Stimulated activated CD8-positive, alpha-beta memory T cell treated with anti-CD3 and anti-CD28 coated beads, Interleukin-4, amount 100 ng/mL, for 24 hours (primary cell): ENCODE results near the gene SLC43A3.
"Not testable (repeated sequence)": the region's sequence is repeated elsewhere in the genome, so short reads cannot be mapped to it uniquely, and the experiment has no call there.

Source experiments
- DNase-seq: peaks from one replicate; pipeline ENCODE4 v3.0.0-alpha.2; 2020; ENCODE audit warnings: low read depth

SLC43A3 gene

GRCh38 chr11:57459164-57460021 is 32.5 kb upstream of the SLC43A3 start:
- no peak for DNase-seq

- DNase-seq: peak; percentile 35
These were observed 31.7 kb upstream of the SLC43A3 start for GRCh38 chr11:57458410-57459163.

GRCh38 chr11:57458060-57458409 is 31.1 kb upstream of the SLC43A3 start:
- DNase-seq: no peak

DNA sequence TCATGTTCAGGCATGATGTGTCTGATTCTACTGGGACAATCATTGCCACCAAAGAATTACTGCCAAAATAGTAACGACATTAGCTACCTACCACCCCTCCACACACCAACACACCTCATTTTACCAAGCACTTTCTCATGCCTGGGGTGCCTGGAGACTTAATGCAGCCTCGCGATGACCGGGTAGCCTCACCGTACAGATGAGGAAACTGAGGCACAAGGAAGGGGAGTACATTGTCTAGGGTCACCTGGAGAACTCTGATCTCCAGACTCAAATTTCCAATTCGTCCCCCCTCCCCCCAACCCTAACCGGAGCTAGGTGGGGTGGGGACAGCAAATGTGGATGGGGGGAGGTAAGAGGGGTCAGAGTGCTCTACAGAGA is 30.7 kb upstream of the SLC43A3 start:
- DNase-seq: no peak

GRCh38 chr11:57456960-57457642 is 30.2 kb upstream of the SLC43A3 start:
- peak; percentile 60 for DNase-seq

DNA sequence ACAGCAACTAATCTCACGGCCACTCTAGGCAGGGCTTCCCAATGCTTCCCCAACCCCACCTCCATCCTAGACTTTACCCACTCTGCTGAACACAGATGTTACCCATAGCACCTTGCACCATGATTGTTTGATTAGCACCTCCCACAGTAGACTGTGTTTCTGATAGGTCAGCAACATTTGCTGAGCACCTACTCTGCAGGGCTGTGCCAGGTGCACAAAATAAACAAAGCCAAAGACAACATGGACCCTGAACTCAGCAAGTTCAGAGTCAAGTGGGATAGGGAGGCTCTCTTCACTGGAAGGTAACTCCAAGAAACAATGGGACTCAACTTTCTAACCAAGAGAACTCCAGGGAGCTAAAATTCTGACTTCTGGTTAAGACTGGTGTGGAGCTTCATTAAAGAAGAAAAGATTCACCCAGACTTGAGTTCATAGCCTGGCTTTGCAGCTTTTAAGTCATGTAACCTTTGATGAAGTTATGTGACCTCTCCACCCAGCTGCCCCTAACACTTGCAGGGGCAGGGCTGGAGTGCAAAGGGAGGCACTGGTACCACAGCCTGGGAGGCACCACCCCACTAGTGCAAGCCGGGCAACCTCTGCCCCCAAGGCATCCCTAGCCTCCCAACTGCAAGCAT is 26.7 kb upstream of the SLC43A3 start:
- no peak for DNase-seq

DNA sequence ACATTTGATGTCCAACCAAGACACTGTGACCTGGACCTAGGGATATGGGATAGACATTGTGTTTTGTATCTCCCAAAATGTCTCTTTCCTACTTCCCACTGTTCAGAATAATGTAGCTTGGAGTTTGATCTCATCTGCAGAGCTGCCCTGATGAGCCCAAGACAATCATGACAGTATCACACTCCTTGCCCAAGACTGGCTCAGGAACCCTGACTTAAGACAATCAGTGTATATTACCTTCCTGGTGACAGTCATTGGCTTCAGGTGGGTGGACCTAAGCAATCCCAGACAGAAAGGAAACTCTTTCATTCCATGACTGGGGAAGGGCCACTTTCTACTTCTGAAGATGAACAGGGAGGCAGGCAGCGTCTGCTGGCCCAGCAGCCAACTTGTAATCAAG is 19.1 kb upstream of the SLC43A3 start:
- no peak for DNase-seq

DNA sequence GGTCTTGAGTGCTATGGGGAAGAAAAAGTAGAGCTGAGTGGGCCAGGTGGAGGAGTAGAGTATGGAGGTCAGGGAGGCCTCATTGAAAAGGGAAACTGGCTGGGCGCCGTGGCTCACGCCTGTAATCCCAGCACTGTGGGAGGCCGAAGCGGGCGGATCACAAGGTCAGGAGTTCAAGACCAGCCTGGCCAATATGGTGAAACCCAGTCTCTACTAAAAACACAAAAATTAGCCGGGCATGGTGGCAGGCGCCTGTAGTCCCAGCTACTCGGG is 18.1 kb upstream of the SLC43A3 start:
- not testable (repeated sequence) for DNase-seq

DNA sequence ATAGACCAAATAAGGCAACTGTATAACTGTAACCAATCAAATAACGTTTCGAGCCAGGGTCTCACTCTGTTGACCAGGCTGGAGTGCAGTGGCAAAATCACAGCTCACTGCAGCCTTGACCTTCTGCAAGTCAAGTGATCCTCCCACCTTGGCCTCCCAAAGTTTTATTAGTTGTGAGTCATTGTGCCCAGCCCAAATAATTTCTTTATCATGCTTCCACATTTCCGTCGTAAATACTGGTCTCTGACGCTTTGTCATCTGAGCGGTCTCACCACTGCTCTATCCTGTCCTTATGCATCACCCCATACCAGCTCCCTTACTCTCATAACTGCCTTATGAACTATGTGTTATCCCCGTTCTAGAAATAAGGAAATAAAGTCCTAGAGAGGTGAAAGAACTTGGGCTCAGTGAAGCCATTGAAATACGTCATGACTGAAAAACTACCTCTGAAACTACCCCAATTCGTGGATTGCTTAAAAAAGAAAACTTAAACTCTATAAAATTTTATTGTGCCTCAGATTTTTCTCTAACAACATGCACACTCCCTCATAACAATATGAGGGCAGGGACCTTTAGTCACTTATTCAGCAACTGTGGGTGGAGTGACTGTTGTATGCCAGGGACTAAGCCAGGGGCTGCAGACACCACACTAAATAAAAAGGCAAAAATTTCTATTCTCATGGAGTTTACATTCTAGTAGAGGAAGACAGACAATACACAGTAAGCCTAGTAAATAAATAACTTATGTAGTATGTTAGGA is 17.6 kb upstream of the SLC43A3 start:
- no peak for DNase-seq

DNA sequence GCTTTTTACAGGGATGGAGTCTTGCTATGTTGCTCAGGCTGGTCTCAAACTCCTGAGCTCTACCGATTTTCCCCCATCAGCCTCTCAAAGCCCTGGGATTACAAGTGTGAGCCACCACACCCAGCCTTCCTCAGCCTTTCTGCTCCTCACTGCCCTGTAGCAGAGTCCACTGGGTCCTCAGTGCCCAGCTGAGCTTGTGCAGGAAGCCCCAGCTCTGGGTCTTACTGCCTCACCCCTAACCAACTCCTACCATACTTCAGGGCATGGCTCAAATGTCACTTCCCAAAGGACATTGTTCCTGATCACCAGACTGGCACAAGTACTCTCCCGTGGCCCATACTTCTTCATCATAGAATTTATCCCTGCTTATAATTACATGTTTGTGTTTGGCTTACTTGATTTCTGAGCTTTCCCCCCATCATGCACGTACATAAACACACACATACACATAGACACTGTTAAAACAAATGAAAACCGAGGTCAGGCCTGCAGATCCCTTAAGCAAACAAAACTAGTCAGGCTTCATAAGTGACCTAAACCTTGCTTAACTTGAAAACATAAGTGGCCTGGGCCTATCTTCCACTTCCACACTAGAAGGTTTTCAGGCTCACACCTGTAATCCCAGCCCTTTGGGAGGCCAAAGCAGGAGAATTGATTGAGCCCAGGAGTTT is 14.0 kb upstream of the SLC43A3 start:
- no peak for DNase-seq

GRCh38 chr11:57439786-57440185 is 12.9 kb upstream of the SLC43A3 start:
- no peak for DNase-seq

DNA sequence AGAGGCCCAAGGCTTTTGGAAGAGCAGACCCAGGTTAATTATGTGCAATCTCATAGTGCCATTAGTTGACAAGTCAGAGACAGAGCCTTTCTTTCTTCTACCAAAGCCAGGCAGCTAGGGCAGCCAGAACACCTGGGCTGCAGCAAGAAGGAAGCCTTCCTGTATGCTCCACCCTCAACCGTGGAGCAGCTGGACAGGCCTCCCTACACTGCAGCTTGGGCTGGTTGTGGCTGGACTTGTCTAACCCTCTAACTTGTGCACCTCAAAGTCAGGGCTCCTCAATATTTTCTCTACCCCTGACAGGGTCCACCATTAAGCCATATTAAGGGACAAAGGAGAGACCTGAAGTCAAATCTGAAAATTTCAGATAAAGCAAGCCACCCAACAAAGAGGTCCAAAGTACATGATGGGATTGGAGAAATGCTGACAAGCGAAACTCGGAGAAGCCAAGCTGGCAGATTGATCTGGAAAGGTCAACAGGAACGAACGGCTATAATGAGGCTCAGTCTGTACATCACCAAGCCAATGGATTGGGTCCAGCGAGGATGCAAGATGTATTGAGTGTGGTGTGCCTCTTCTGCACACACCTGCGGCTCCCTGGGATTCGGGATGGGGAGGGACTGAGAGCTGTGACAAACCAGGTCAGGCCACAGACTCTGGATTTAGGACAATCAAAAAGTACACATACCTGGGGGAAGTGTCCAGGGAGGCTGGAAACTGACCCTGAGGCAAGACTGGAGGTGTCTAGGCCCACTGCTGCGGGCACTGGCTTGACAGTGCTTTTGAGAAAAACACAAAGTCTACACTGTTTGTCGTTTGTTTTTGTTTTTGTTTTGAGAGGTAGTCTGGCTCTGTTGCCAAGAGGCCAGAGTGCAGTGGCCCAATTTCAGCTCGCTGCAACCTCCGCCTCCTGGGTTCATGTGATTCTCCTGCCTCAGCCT is 11.7 kb upstream of the SLC43A3 start:
- no peak for DNase-seq

- DNase-seq: no peak
These were observed 9.1 kb upstream of the SLC43A3 start for GRCh38 chr11:57436031-57436430.

- no peak for DNase-seq
These were observed 8.0 kb upstream of the SLC43A3 start for GRCh38 chr11:57434640-57435546.

DNA sequence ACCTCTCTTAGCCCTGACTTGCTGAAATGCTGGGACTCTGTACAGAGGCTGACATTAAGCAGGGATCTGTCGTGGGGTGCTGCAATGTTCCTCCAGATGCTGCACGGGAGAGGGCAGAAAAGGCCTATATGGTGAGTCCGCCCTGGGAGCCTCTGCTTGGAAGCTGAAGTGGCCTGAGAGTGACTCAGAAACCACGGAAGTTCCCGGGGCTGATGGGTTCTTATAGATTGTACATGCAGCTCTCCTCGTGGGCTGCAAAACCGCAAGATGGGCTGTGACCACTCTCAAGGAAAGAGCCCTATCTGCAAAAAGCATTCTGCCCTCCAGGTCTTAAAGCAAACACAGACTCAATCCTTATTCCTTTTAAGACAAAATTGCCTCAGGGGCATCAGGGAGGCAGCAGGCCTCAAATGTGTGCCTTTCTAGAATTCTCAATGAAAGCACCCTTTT is 5.8 kb upstream of the SLC43A3 start:
- DNase-seq: no peak

- no peak for DNase-seq
These were observed 5.2 kb upstream of the SLC43A3 start for GRCh38 chr11:57432149-57432561.

- no peak for DNase-seq
These were observed 4.0 kb upstream of the SLC43A3 start for GRCh38 chr11:57430952-57431351.

DNA sequence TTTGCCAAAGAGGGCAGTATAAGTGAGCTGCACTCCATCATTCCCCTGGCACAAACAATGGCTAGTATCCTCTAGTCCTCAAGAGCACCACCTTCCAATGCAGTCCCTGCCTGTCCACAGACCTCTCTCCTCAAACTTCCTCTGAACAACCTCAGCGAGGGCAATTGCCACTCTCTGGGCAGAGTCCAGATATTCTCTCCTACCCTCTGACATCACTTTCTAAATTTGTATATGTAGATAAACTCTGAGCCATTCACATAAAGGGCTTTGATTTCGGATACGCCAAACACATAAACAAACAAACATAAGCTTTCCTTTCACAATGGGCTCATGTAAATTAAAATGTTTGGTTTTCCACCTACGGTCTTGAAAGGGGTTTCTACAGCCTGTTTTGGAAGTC is 3.0 kb upstream of the SLC43A3 start:
- no peak for DNase-seq

DNA sequence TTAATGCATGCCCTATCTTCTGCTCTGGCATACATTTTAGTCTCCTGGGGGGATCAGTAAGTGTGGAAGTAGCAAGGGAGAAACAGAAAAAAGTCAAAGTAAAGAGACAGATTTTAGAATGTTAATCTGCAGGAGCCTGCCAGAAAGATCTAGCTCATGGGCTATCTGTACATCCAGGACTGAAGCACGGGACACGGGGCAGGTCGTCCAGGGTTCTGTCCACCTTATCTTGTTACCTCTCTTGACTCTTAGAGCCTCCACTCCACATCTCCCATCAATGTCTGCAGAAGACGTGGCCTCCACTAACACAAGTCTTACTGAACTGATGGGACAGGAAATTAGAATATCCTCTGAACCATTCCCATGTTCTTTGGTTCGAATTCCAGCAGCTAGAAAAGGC is 1.7 kb upstream of the SLC43A3 start:
- no peak for DNase-seq
